IMR-90 (cell line): Measurements from ENCODE around the gene SPRED2. TPM values are rescaled to one million over a fixed set of nuclear protein-coding genes. Genes with fewer than 3 reads are reported as not detected.

Experiments
- ATAC-seq: fragments of 200-7000 bp; cut with Tn5 transposase; 2 replicates; pipeline ENCODE4 v1.9.1; 2020; ENCODE audit warnings: low read depth, mild to moderate bottlenecking, moderate library complexity
- BruUV-seq: library from RNA; stranded (reverse); fragments of 400-500 nt; replicated peaks from 2 replicates; lab custom pipeline; 2021; lab: Mats Ljungman, UMichigan
- CTCF ChIA-PET: fragments of 300-600 bp; formaldehyde crosslinking; extraction: SDS; loops from one replicate; lab custom pipeline; 2021; ENCODE audit warnings: antibody characterized with exemption; lab: Yijun Ruan, JAX
- POLR2A ChIA-PET: fragments of 300-600 bp; sonication (Branson Sonifier 250); formaldehyde crosslinking; loops from one replicate; lab custom pipeline; 2022; ENCODE audit warnings: antibody characterized with exemption; ENCODE audit not compliant: unreplicated experiment; lab: Charles Lee
- DNase-seq: peaks from one replicate; pipeline ENCODE4 v3.0.0; 2013
- H2AFZ ChIP-seq: replicated peaks from 2 replicates; pipeline ENCODE3; 2013; ENCODE audit warnings: low read length, mild to moderate bottlenecking; ENCODE audit not compliant: poor library complexity
- H2AK5ac ChIP-seq: 2 replicates; pipeline ENCODE4 v1.6.1; 2013; ENCODE audit warnings: low read depth, low read length, inconsistent platforms
- H2AK9ac ChIP-seq: replicated peaks from 2 replicates; pipeline ENCODE3; 2013; ENCODE audit warnings: mild to moderate bottlenecking, low read depth, low read length, moderate library complexity; ENCODE audit not compliant: poor library complexity
- H2BK120ac ChIP-seq: 2 replicates; pipeline ENCODE4 v1.6.1; 2013; ENCODE audit warnings: low read depth, low read length, inconsistent platforms
- H2BK15ac ChIP-seq: 3 replicates; pipeline ENCODE4 v1.6.1; 2013; ENCODE audit warnings: low read depth, low read length, inconsistent platforms
- H2BK20ac ChIP-seq: 2 replicates; pipeline ENCODE4 v1.6.1; 2013; ENCODE audit warnings: low read depth, mild to moderate bottlenecking, inconsistent platforms, low read length, moderate library complexity
- H2BK5ac ChIP-seq: 2 replicates; pipeline ENCODE4 v1.6.1; 2013; ENCODE audit warnings: mild to moderate bottlenecking, low read depth, low read length, inconsistent platforms; ENCODE audit not compliant: poor library complexity, severe bottlenecking
- H3K14ac ChIP-seq: replicated peaks from 2 replicates; pipeline ENCODE4 v1.6.1; 2013; ENCODE audit warnings: low read depth, low read length, inconsistent platforms
- H3K18ac ChIP-seq: 2 replicates; pipeline ENCODE4 v1.6.1; 2013; ENCODE audit warnings: low read depth, low read length, control low read depth
- H3K23ac ChIP-seq: 2 replicates; pipeline ENCODE4 v1.6.1; 2013; ENCODE audit warnings: low read depth, low read length, inconsistent platforms
- H3K27ac ChIP-seq: 2 replicates; pipeline ENCODE4 v1.5.1; 2013; ENCODE audit warnings: mild to moderate bottlenecking, control low read depth, low read length; ENCODE audit not compliant: insufficient read depth
- H3K27me3 ChIP-seq: 2 replicates; pipeline ENCODE4 v1.6.1; 2013; ENCODE audit warnings: low read length; ENCODE audit not compliant: control insufficient read depth, insufficient read depth
- H3K36me3 ChIP-seq: 2 replicates; pipeline ENCODE4 v1.6.1; 2013; ENCODE audit warnings: low read length, mixed read lengths; ENCODE audit not compliant: control insufficient read depth, insufficient read depth
- H3K4ac ChIP-seq: 2 replicates; pipeline ENCODE4 v1.6.1; 2013; ENCODE audit warnings: low read depth, low read length, inconsistent platforms
- H3K4me1 ChIP-seq: 2 replicates; pipeline ENCODE4 v1.6.1; 2013; ENCODE audit warnings: low read length, mixed read lengths; ENCODE audit not compliant: control insufficient read depth, insufficient read depth
- H3K4me2 ChIP-seq: 2 replicates; pipeline ENCODE4 v1.6.1; 2013; ENCODE audit warnings: low read depth, mild to moderate bottlenecking, control low read depth, low read length, moderate library complexity
- H3K4me3 ChIP-seq: 2 replicates; pipeline ENCODE4 v1.5.1; 2013; ENCODE audit warnings: low read depth, mild to moderate bottlenecking, control low read depth, low read length, moderate library complexity; ENCODE audit not compliant: insufficient read depth
- H3K56ac ChIP-seq: 2 replicates; pipeline ENCODE4 v1.6.1; 2013; ENCODE audit warnings: low read length, inconsistent platforms; ENCODE audit not compliant: insufficient read depth; ENCODE audit errors: extremely low read depth
- H3K79me1 ChIP-seq, 2 experiments: 2 replicates each; pipeline ENCODE4 v1.6.1; 2013; ENCODE audit warnings: low read length in 2 of 2, inconsistent platforms in 1 of 2, low read depth in 1 of 2
- H3K9ac ChIP-seq: 2 replicates; pipeline ENCODE4 v1.6.1; 2013; ENCODE audit warnings: low read depth, low read length, control low read depth
- H3K9me1 ChIP-seq: 2 replicates; pipeline ENCODE4 v1.6.1; 2013; ENCODE audit warnings: low read length, inconsistent platforms; ENCODE audit not compliant: insufficient read depth
- H3K9me3 ChIP-seq: 2 replicates; pipeline ENCODE4 v1.6.1; 2013; ENCODE audit warnings: low read length; ENCODE audit not compliant: control insufficient read depth, insufficient read depth
- H4K20me1 ChIP-seq: 2 replicates; pipeline ENCODE4 v1.6.1; 2013; ENCODE audit warnings: low read length, inconsistent platforms; ENCODE audit not compliant: insufficient read depth
- H4K5ac ChIP-seq: 2 replicates; pipeline ENCODE4 v1.6.1; 2013; ENCODE audit warnings: mild to moderate bottlenecking, low read depth, low read length, control low read depth
- H4K8ac ChIP-seq, 2 experiments: 2 replicates each; pipeline ENCODE4 v1.6.1; 2013; ENCODE audit warnings: low read depth in 2 of 2, low read length in 2 of 2, control low read depth in 1 of 2, inconsistent platforms in 1 of 2
- H4K91ac ChIP-seq: 2 replicates; pipeline ENCODE4 v1.6.1; 2013; ENCODE audit warnings: low read depth, low read length, inconsistent platforms; ENCODE audit not compliant: insufficient read depth
- CEBPB ChIP-seq: IDR thresholded peaks from 2 replicates; pipeline ENCODE4 v1.6.1; 2012; ENCODE audit warnings: low read depth, low read length, improper control_type of control experiment
- MAZ ChIP-seq: IDR thresholded peaks from 2 replicates; pipeline ENCODE4 v1.6.1; 2012; ENCODE audit warnings: low read depth, mild to moderate bottlenecking, low read length, improper control_type of control experiment, moderate library complexity, borderline replicate concordance
- POLR2A ChIP-seq: IDR thresholded peaks from 2 replicates; pipeline ENCODE4 v1.6.1; 2012; ENCODE audit warnings: mild to moderate bottlenecking, low read depth, low read length
- RAD21 ChIP-seq: IDR thresholded peaks from 2 replicates; pipeline ENCODE4 v1.6.1; 2012; ENCODE audit warnings: low read length, improper control_type of control experiment
- RCOR1 ChIP-seq: IDR thresholded peaks from 2 replicates; pipeline ENCODE4 v1.6.1; 2012; ENCODE audit warnings: mild to moderate bottlenecking, low read length, improper control_type of control experiment; ENCODE audit not compliant: insufficient replicate concordance
- RFX5 ChIP-seq: IDR thresholded peaks from 2 replicates; pipeline ENCODE4 v1.8.0; 2012; ENCODE audit warnings: low read depth, mild to moderate bottlenecking, low read length, moderate library complexity
- WGBS, 2 experiments: methylation state at CpG; one replicate each; pipeline versions ENCODE4 v1.1.5 to v1.1.7; 2013; ENCODE audit warnings: missing lambda C conversion rate in 2 of 2; ENCODE audit not compliant: insufficient read length in 1 of 2; ENCODE audit errors: extremely low coverage in 2 of 2; 5-methylcytosine and 5-hydroxymethylcytosine counted together
- dilution Hi-C: fragments of 300-500 bp; cut with HindIII; formaldehyde crosslinking; loops from one replicate; pipeline ENCODE4 v1.14.3; 2018; ENCODE audit warnings: low sequenced_read_pairs; ENCODE audit not compliant: unreplicated experiment
- in situ Hi-C: fragments of 300-500 bp; cut with MboI; formaldehyde crosslinking; loops from 3 replicates; pipeline ENCODE4 v1.14.3; 2019; ENCODE audit warnings: low sequenced_read_pairs, inconsistent platforms, mixed read lengths
- intact Hi-C: fragments of 100-400 bp; cut with micrococcal nuclease; formaldehyde crosslinking; loops from 2 replicates; pipeline ENCODE4 v1.10.0; 2022
- polyA plus RNA-seq, 3 experiments: library from polyadenylated mRNA; depleted of rRNA; stranded (reverse); fragments of >200 nt; gene quantifications; 2 replicates each; pipeline ENCODE4 v1.2.3, GENCODE V29; 2012; ENCODE audit warnings: low replicate concordance in 1 of 3
- total RNA-seq: library from RNA; depleted of rRNA; stranded (reverse); fragments of >200 nt; gene quantifications from 2 replicates; pipeline ENCODE4 v1.2.3, GENCODE V29; 2012
- TF ChIP-seq, protein P1 (sequence below): fragments of 150-350 bp; IDR thresholded peaks from 2 replicates; pipeline ENCODE4 v1.6.1; 2017; ENCODE audit warnings: mild to moderate bottlenecking, antibody characterized with exemption, low read length, low read depth
- TF ChIP-seq, protein P2 (sequence below): conservative IDR thresholded peaks from 2 replicates; pipeline ENCODE4 v1.5.1; 2012; ENCODE audit warnings: mild to moderate bottlenecking, low read depth, low read length, improper control_type of control experiment
- TF ChIP-seq, protein P3 (sequence below): fragments of 150-350 bp; IDR thresholded peaks from 2 replicates; pipeline ENCODE4 v1.6.1; 2016; ENCODE audit warnings: low read depth, mild to moderate bottlenecking, low read length, moderate library complexity, borderline replicate concordance

SPRED2 gene
- total and polyA plus RNA-seq, 2 of the 4 experiments (the other 2 are of a cell fraction): 4.8 to 18.7 TPM

DNA sequence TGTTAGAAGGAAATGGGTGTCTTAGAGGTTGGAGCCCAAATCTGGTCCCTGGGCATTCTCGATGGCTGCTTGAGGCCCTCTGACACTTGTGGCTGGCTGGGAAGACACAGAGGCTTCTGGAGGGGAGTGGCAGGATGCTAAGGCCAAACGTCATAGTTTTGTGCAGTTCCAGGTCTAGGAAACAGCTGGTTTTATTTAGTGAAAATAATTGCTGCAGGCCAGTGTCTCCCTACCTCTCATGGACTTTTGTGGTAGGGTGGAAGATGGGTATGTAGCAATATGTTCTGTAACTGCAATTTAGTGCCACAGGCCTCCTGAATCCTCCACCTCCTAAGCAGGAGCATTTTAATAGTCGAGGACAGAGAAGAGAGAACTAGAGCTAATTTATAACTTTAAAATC, 32.2 kb upstream of the SPRED2 start:
- dilution Hi-C loops: no loop called here
- no peaks in the 10 kb centered on the region for H3K9me1 ChIP-seq
- CTCF ChIA-PET: no interaction called here

More for the DNA sequence above, 32.2 kb upstream of the SPRED2 start:
- in situ Hi-C loops (no loop called here), intact Hi-C loops (no loop called here)
- no peaks in the 10 kb centered on the region for H3K9me3 ChIP-seq
- H2BK20ac ChIP-seq: no peak overlapping the region
- H3K4me2 ChIP-seq: no peak overlapping the region
- H3K27me3 ChIP-seq: no peaks in the 10 kb centered on the region; the same call in 1 of the 2 replicates
- H3K36me3 ChIP-seq: no peaks in the 10 kb centered on the region
- no peak overlapping the region for H3K9ac ChIP-seq
- H3K27ac ChIP-seq: no peak overlapping the region
- H2BK15ac ChIP-seq: no peak overlapping the region
- DNase-seq (no peak), ATAC-seq (no peak)
- WGBS, 2 experiments: 14% methylated on average over 1 of the region's 3 CpGs; no CpG with 5 or more reads in 1 of the 2 experiments
- H2AK5ac ChIP-seq: no peak overlapping the region
- H4K91ac ChIP-seq: no peak overlapping the region
- no peak overlapping the region for H2BK120ac ChIP-seq
- no peaks in the 10 kb centered on the region for H3K79me1 ChIP-seq
- no peak overlapping the region for H2AK9ac ChIP-seq
- H4K8ac ChIP-seq: no peak overlapping the region
- H3K4ac ChIP-seq: no peak overlapping the region
- H3K23ac ChIP-seq: no peak overlapping the region
- no peak overlapping the region for H3K18ac ChIP-seq
- TF ChIP-seq RFX5: no peak
- TF ChIP-seq, protein P1, sequence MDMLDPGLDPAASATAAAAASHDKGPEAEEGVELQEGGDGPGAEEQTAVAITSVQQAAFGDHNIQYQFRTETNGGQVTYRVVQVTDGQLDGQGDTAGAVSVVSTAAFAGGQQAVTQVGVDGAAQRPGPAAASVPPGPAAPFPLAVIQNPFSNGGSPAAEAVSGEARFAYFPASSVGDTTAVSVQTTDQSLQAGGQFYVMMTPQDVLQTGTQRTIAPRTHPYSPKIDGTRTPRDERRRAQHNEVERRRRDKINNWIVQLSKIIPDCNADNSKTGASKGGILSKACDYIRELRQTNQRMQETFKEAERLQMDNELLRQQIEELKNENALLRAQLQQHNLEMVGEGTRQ: no peak
- TF ChIP-seq, protein P2, sequence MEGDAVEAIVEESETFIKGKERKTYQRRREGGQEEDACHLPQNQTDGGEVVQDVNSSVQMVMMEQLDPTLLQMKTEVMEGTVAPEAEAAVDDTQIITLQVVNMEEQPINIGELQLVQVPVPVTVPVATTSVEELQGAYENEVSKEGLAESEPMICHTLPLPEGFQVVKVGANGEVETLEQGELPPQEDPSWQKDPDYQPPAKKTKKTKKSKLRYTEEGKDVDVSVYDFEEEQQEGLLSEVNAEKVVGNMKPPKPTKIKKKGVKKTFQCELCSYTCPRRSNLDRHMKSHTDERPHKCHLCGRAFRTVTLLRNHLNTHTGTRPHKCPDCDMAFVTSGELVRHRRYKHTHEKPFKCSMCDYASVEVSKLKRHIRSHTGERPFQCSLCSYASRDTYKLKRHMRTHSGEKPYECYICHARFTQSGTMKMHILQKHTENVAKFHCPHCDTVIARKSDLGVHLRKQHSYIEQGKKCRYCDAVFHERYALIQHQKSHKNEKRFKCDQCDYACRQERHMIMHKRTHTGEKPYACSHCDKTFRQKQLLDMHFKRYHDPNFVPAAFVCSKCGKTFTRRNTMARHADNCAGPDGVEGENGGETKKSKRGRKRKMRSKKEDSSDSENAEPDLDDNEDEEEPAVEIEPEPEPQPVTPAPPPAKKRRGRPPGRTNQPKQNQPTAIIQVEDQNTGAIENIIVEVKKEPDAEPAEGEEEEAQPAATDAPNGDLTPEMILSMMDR: no peak
- TF ChIP-seq RCOR1: no peak
- no peak for TF ChIP-seq POLR2A
- TF ChIP-seq MAZ: no peak
- TF ChIP-seq, protein P3, sequence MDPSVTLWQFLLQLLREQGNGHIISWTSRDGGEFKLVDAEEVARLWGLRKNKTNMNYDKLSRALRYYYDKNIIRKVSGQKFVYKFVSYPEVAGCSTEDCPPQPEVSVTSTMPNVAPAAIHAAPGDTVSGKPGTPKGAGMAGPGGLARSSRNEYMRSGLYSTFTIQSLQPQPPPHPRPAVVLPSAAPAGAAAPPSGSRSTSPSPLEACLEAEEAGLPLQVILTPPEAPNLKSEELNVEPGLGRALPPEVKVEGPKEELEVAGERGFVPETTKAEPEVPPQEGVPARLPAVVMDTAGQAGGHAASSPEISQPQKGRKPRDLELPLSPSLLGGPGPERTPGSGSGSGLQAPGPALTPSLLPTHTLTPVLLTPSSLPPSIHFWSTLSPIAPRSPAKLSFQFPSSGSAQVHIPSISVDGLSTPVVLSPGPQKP: no peak
- TF ChIP-seq CEBPB: no peak
- no peak for TF ChIP-seq RAD21
- POLR2A ChIA-PET: no interaction called here
- H2BK5ac ChIP-seq: no peak overlapping the region
- no peak overlapping the region for H3K14ac ChIP-seq
- no peak overlapping the region for H2AFZ ChIP-seq
- H3K56ac ChIP-seq: no peak overlapping the region
- no peaks in the 10 kb centered on the region for H3K4me1 ChIP-seq
- no TSS peak for BruUV-seq
- no peak overlapping the region for H3K4me3 ChIP-seq
- no peak overlapping the region for H4K5ac ChIP-seq
- H4K20me1 ChIP-seq: no peaks in the 10 kb centered on the region
